SK-N-SH (cell line): ENCODE results near the gene TAOK1.

Experiments used
- EP300 ChIP-seq, 2 experiments: IDR thresholded peaks; 2 replicates each; pipeline versions ENCODE4 v1.4.0 to v1.6.1; 2012; ENCODE audit warnings: borderline replicate concordance in 1 of 2, low read depth in 1 of 2, low read length in 1 of 2
- EZH2phosphoT487 ChIP-seq: fragments of 200-600 bp; sonication (generic); IDR thresholded peaks from 2 replicates; pipeline ENCODE4 v1.6.1; 2017; ENCODE audit warnings: low read depth, mixed run types, mild to moderate bottlenecking, antibody characterized with exemption, moderate library complexity, borderline replicate concordance
- FOXM1 ChIP-seq: IDR thresholded peaks from 2 replicates; pipeline ENCODE4 v1.4.0; 2012; ENCODE audit warnings: low read depth, mild to moderate bottlenecking
- GABPA ChIP-seq: IDR thresholded peaks from 2 replicates; pipeline ENCODE4 v1.4.0; 2012; ENCODE audit warnings: low read depth, mild to moderate bottlenecking
- MXI1 ChIP-seq: IDR thresholded peaks from 2 replicates; pipeline ENCODE4 v1.6.1; 2012; ENCODE audit warnings: mild to moderate bottlenecking, low read depth, low read length, improper control_type of control experiment
- POLR2AphosphoS5 ChIP-seq: IDR thresholded peaks from 2 replicates; pipeline ENCODE4 v1.6.1; 2012; ENCODE audit warnings: low read depth, low read length
- TAF1 ChIP-seq: IDR thresholded peaks from 2 replicates; pipeline ENCODE4 v1.6.1; 2012; ENCODE audit warnings: low read depth, mild to moderate bottlenecking, low read length, moderate library complexity, borderline replicate concordance
- TCF12 ChIP-seq: IDR thresholded peaks from 2 replicates; pipeline ENCODE4 v1.4.0; 2012
- YY1 ChIP-seq: IDR thresholded peaks from 2 replicates; pipeline ENCODE4 v1.4.0; 2012; ENCODE audit warnings: low read depth, mild to moderate bottlenecking
- TF ChIP-seq, protein P1 (sequence below): fragments of 200-600 bp; sonication (generic); IDR thresholded peaks from 2 replicates; pipeline ENCODE4 v1.6.1; 2017; ENCODE audit warnings: antibody characterized with exemption, mild to moderate bottlenecking, moderate library complexity
- TF ChIP-seq, protein P2 (sequence below): IDR thresholded peaks from 2 replicates; pipeline ENCODE4 v1.6.1; 2012; ENCODE audit warnings: mild to moderate bottlenecking, low read depth, low read length, moderate library complexity
- TF ChIP-seq, protein P3 (sequence below): fragments of 150-350 bp; IDR thresholded peaks from 2 replicates; pipeline ENCODE4 v1.6.1; 2017; ENCODE audit warnings: antibody characterized with exemption, low read length, low read depth, borderline replicate concordance

DNA sequence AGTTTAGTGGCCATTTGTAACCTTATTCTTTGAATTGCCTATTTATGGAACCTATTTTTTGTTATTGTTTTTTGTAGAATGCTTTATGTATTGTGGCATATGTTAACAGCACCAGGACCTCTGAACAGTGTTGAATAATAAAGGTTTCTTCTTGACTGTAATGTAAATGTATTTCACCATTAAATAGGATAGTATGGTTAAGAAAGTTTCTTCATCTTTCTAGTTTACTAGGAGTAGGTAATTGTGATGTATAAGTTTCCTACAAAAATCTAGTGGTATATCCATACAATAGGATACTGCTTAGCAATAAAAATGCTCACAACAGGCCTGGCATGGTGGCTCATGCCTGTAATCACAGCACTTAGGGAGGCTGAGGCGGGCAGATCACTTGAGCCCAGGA lies 52.3 kb downstream of the TAOK1 start:
- TF ChIP-seq EZH2phosphoT487: no peak
- TF ChIP-seq, protein P1, sequence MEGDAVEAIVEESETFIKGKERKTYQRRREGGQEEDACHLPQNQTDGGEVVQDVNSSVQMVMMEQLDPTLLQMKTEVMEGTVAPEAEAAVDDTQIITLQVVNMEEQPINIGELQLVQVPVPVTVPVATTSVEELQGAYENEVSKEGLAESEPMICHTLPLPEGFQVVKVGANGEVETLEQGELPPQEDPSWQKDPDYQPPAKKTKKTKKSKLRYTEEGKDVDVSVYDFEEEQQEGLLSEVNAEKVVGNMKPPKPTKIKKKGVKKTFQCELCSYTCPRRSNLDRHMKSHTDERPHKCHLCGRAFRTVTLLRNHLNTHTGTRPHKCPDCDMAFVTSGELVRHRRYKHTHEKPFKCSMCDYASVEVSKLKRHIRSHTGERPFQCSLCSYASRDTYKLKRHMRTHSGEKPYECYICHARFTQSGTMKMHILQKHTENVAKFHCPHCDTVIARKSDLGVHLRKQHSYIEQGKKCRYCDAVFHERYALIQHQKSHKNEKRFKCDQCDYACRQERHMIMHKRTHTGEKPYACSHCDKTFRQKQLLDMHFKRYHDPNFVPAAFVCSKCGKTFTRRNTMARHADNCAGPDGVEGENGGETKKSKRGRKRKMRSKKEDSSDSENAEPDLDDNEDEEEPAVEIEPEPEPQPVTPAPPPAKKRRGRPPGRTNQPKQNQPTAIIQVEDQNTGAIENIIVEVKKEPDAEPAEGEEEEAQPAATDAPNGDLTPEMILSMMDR: no peak
- TF ChIP-seq POLR2AphosphoS5: no peak
- no peak for TF ChIP-seq EP300 (IDR thresholded peaks at IDR 0.05; ENCODE audit: borderline replicate concordance in 1 of 2, low read depth in 1 of 2, low read length in 1 of 2)
- TF ChIP-seq, protein P2, sequence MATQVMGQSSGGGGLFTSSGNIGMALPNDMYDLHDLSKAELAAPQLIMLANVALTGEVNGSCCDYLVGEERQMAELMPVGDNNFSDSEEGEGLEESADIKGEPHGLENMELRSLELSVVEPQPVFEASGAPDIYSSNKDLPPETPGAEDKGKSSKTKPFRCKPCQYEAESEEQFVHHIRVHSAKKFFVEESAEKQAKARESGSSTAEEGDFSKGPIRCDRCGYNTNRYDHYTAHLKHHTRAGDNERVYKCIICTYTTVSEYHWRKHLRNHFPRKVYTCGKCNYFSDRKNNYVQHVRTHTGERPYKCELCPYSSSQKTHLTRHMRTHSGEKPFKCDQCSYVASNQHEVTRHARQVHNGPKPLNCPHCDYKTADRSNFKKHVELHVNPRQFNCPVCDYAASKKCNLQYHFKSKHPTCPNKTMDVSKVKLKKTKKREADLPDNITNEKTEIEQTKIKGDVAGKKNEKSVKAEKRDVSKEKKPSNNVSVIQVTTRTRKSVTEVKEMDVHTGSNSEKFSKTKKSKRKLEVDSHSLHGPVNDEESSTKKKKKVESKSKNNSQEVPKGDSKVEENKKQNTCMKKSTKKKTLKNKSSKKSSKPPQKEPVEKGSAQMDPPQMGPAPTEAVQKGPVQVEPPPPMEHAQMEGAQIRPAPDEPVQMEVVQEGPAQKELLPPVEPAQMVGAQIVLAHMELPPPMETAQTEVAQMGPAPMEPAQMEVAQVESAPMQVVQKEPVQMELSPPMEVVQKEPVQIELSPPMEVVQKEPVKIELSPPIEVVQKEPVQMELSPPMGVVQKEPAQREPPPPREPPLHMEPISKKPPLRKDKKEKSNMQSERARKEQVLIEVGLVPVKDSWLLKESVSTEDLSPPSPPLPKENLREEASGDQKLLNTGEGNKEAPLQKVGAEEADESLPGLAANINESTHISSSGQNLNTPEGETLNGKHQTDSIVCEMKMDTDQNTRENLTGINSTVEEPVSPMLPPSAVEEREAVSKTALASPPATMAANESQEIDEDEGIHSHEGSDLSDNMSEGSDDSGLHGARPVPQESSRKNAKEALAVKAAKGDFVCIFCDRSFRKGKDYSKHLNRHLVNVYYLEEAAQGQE: no peak
- TF ChIP-seq GABPA: no peak
- TF ChIP-seq MXI1: no peak
- TF ChIP-seq TAF1: no peak
- TF ChIP-seq FOXM1: no peak
- no peak for TF ChIP-seq TCF12
- no peak for TF ChIP-seq YY1
- TF ChIP-seq, protein P3, sequence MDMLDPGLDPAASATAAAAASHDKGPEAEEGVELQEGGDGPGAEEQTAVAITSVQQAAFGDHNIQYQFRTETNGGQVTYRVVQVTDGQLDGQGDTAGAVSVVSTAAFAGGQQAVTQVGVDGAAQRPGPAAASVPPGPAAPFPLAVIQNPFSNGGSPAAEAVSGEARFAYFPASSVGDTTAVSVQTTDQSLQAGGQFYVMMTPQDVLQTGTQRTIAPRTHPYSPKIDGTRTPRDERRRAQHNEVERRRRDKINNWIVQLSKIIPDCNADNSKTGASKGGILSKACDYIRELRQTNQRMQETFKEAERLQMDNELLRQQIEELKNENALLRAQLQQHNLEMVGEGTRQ: no peak
